ENCODE results near the gene GDPD5. TPM values are rescaled to one million over a fixed set of nuclear protein-coding genes. Genes with fewer than 3 reads are reported as not detected.

The GDPD5 gene
- total and polyA plus RNA-seq, 10 of the 15 experiments (the other 5 are each of a cell fraction or from before 2014, with no cell fraction given), result 0.10 to 30.0 (median 6.7) TPM

- CTCF ChIA-PET, result interaction anchor here (1.3 kb wide), 1 partner anchor 40 kb away, joined by 3 read pairs; no protein-coding TSS in a partner anchor
- ATAC-seq, result no peak
- RAD21 ChIA-PET (ENCODE audit: unreplicated experiment), result no interaction called here
- BruUV-seq (replicated peaks), result no TSS peak
- no peak for FAIRE-seq
- intact Hi-C loops (cut with micrococcal nuclease; ENCODE audit: unreplicated experiment) (no loop called here), in situ Hi-C loops (cut with MboI) (no loop called here)
- Histone ChIP-seq H2AFZ (ENCODE audit: control insufficient read depth, low read depth, low read length) (no peak overlapping the region), H3K27me3 (replicated peaks in 1 of 2; ENCODE audit: control insufficient read depth in 2 of 2, insufficient read depth in 2 of 2, low read length in 1 of 2) (no peaks in the 10 kb centered on the region), H3K4me2 (ENCODE audit: control insufficient read depth, insufficient read depth) (no peak overlapping the region), H3K9ac (ENCODE audit: control insufficient read depth, insufficient read depth, low read length) (no peak overlapping the region), H4K20me1 (ENCODE audit: control insufficient read depth, insufficient read depth) (no peaks in the 10 kb centered on the region), H3K4me1 (ENCODE audit: control insufficient read depth, insufficient read depth, low read length) (peaks cover 10% of the 10 kb centered on the region), H3K36me3 (ENCODE audit: control insufficient read depth in 2 of 2, insufficient read depth in 2 of 2, low read length in 1 of 2) (no peaks in the 10 kb centered on the region), H3K27ac (ENCODE audit: control insufficient read depth, insufficient read depth) (no peak overlapping the region), H3K4me3 (no peak overlapping the region), H3K79me2 (ENCODE audit: control insufficient read depth, insufficient read depth, low read length) (no peaks in the 10 kb centered on the region), H3K9me3 (replicated peaks; ENCODE audit: control insufficient read depth, insufficient read depth, low read length) (no peaks in the 10 kb centered on the region)
- 93% methylated on average over 14 of the region's 14 CpGs for WGBS (ENCODE audit: insufficient coverage, insufficient replicate concordance, low lambda C conversion rate, missing lambda C conversion rate)
- POLR2A ChIA-PET, result no interaction called here
- TF ChIP-seq E2F8 (IDR thresholded peaks at IDR 0.05; ENCODE audit: low read depth, partially characterized antibody) (no peak), KAT2A (conservative IDR thresholded peaks at IDR 0.05; ENCODE audit: control insufficient read depth, low read depth, low read length) (no peak), SREBF1 (IDR thresholded peaks at IDR 0.05; ENCODE audit: low read length) (no peak), ZNF622 (IDR thresholded peaks at IDR 0.05) (no peak), FOXM1 (IDR thresholded peaks at IDR 0.05; ENCODE audit: low read depth, low read length) (no peak), ZBTB11 (CRISPR knock-in tag; IDR thresholded peaks at IDR 0.05) (no peak), BACH1 (IDR thresholded peaks at IDR 0.05; ENCODE audit: borderline replicate concordance) (no peak), CBX5 (IDR thresholded peaks at IDR 0.05; ENCODE audit: low read depth) (no peak), NFIC (IDR thresholded peaks at IDR 0.05; ENCODE audit: low read depth, low read length) (no peak), TCF3 (IDR thresholded peaks at IDR 0.05; ENCODE audit: borderline replicate concordance, insufficient read depth, low read depth, low read length) (no peak), YBX1 (IDR thresholded peaks at IDR 0.05) (no peak), RAD21 (IDR thresholded peaks at IDR 0.05; ENCODE audit: insufficient read depth, low read depth, low read length) (no peak), PML (IDR thresholded peaks at IDR 0.05; ENCODE audit: low read length) (no peak), JUNB (IDR thresholded peaks at IDR 0.05) (no peak), MYB (IDR thresholded peaks at IDR 0.05; ENCODE audit: borderline replicate concordance, low read depth, low read length) (no peak), SRF (IDR thresholded peaks at IDR 0.05; ENCODE audit: low read depth in 2 of 2, low read length in 2 of 2) (no peak), HDGF (IDR thresholded peaks at IDR 0.05) (no peak)
- SMC1A ChIA-PET (ENCODE audit: uncharacterized antibody, unreplicated experiment), result no interaction called here
- no peak for DNase-seq (ENCODE audit: low read depth, low spot score)
Measured at GRCh38 chr11:75482931-75483469, 42.7 kb downstream of the GDPD5 start.
